WTC11 (cell line): ENCODE data around the gene KIRREL3. TPM values are rescaled to one million over a fixed set of nuclear protein-coding genes. Genes with fewer than 3 reads are reported as not detected.
A peak's percentile ranks its signal among the peaks of the same experiment; 100 is the strongest.

Experiments
- ATAC-seq: fragments of 200-7000 bp; cut with Tn5 transposase; 2 replicates; pipeline ENCODE4 v1.10.0; 2021; ENCODE audit warnings: mild to moderate bottlenecking, moderate library complexity
- CTCF ChIA-PET: fragments of 300-600 bp; sonication (Branson Sonifier 250); formaldehyde crosslinking; loops from one replicate; lab custom pipeline; 2021; ENCODE audit warnings: antibody characterized with exemption; lab: Charles Lee
- POLR2A ChIA-PET: fragments of 350-600 bp; sonication (Branson Sonifier 250); formaldehyde crosslinking; loops from one replicate; lab custom pipeline; 2021; ENCODE audit warnings: antibody characterized with exemption; lab: Charles Lee
- DNase-seq: peaks from one replicate; pipeline ENCODE4 v3.0.0; 2021; ENCODE audit warnings: low spot score
- H3K27ac Mint-ChIP-seq: 2 replicates; pipeline ENCODE4 v1.8.0; 2021; ENCODE audit warnings: mixed read lengths
- H3K27me3 Mint-ChIP-seq: 2 replicates; pipeline ENCODE4 v1.8.0; 2021; ENCODE audit warnings: low read depth, mild to moderate bottlenecking, moderate library complexity, mixed read lengths
- H3K36me3 Mint-ChIP-seq: 2 replicates; pipeline ENCODE4 v1.8.0; 2021; ENCODE audit warnings: mixed read lengths
- H3K4me1 Mint-ChIP-seq: 2 replicates; pipeline ENCODE4 v1.8.0; 2022; ENCODE audit warnings: mixed read lengths
- H3K4me3 Mint-ChIP-seq: 2 replicates; pipeline ENCODE4 v1.8.0; 2021; ENCODE audit warnings: mild to moderate bottlenecking, moderate library complexity, mixed read lengths
- H3K9me3 Mint-ChIP-seq: 2 replicates; pipeline ENCODE4 v1.8.0; 2021; ENCODE audit warnings: mixed read lengths
- AR ChIP-seq: fragments of 250-450 bp; sonication (Bioruptor Pico); IDR thresholded peaks from 2 replicates; pipeline ENCODE4 v1.9.0; 2021; ENCODE audit warnings: mild to moderate bottlenecking
- CTCF ChIP-seq: fragments of 200-600 bp; IDR thresholded peaks from 2 replicates; pipeline ENCODE4 v1.8.0; 2022; ENCODE audit warnings: antibody characterized with exemption
- ETV6 ChIP-seq: sonication (generic); formaldehyde crosslinking; IDR thresholded peaks from 2 replicates; pipeline ENCODE4 v1.8.1; 2022; ENCODE audit warnings: mild to moderate bottlenecking, missing genetic modification reagents
- FOXK1 ChIP-seq: sonication (generic); formaldehyde crosslinking; IDR thresholded peaks from 2 replicates; pipeline ENCODE4 v1.8.0; 2022; ENCODE audit warnings: mild to moderate bottlenecking, moderate library complexity, missing genetic modification reagents
- GTF2I ChIP-seq: fragments of 250-450 bp; sonication (Bioruptor Pico); conservative IDR thresholded peaks from 2 replicates; pipeline ENCODE4 v1.4.0; 2021; ENCODE audit warnings: mild to moderate bottlenecking
- HMGA2 ChIP-seq: fragments of 250-450 bp; sonication (Bioruptor Pico); IDR thresholded peaks from 2 replicates; pipeline ENCODE4 v1.4.0; 2021; ENCODE audit warnings: mild to moderate bottlenecking, moderate library complexity
- JAZF1 ChIP-seq: fragments of 250-450 bp; sonication (Bioruptor Pico); IDR thresholded peaks from 2 replicates; pipeline ENCODE4 v1.9.0; 2021; ENCODE audit warnings: moderate library complexity, mild to moderate bottlenecking, inconsistent platforms
- JUN ChIP-seq: sonication (generic); formaldehyde crosslinking; IDR thresholded peaks from 2 replicates; pipeline ENCODE4 v1.8.0; 2023; ENCODE audit warnings: mild to moderate bottlenecking, missing genetic modification reagents
- MAX ChIP-seq: sonication (generic); formaldehyde crosslinking; IDR thresholded peaks from 2 replicates; pipeline ENCODE4 v1.8.0; 2022; ENCODE audit warnings: mild to moderate bottlenecking, missing genetic modification reagents
- MYBL2 ChIP-seq: sonication (generic); formaldehyde crosslinking; IDR thresholded peaks from 2 replicates; pipeline ENCODE4 v1.8.1; 2023; ENCODE audit warnings: mild to moderate bottlenecking, moderate library complexity, missing genetic modification reagents
- NR1H2 ChIP-seq: sonication (generic); formaldehyde crosslinking; IDR thresholded peaks from 2 replicates; pipeline ENCODE4 v1.9.0; 2021; ENCODE audit warnings: mild to moderate bottlenecking, moderate library complexity, missing genetic modification reagents
- PRRX2 ChIP-seq: fragments of 250-450 bp; sonication (Bioruptor Pico); IDR thresholded peaks from 2 replicates; pipeline ENCODE4 v1.8.0; 2021; ENCODE audit warnings: mild to moderate bottlenecking
- TCF7 ChIP-seq: sonication (generic); formaldehyde crosslinking; IDR thresholded peaks from 2 replicates; pipeline ENCODE4 v1.8.0; 2022; ENCODE audit warnings: mild to moderate bottlenecking, low read depth, missing genetic modification reagents, moderate library complexity
- USF2 ChIP-seq: sonication (generic); formaldehyde crosslinking; IDR thresholded peaks from 2 replicates; pipeline ENCODE4 v1.8.1; 2023; ENCODE audit warnings: mild to moderate bottlenecking, missing genetic modification reagents, moderate library complexity
- ZNF232 ChIP-seq: sonication (generic); formaldehyde crosslinking; IDR thresholded peaks from 2 replicates; pipeline ENCODE4 v1.8.0; 2022; ENCODE audit warnings: mild to moderate bottlenecking, missing genetic modification reagents
- ZNF263 ChIP-seq: sonication (generic); formaldehyde crosslinking; IDR thresholded peaks from 2 replicates; pipeline ENCODE4 v1.8.1; 2022; ENCODE audit warnings: low read depth, mild to moderate bottlenecking, moderate library complexity, missing genetic modification reagents
- total RNA-seq: library from RNA; stranded (reverse); gene quantifications from 3 replicates; pipeline ENCODE4 v1.2.3, GENCODE V29; 2021

KIRREL3 gene
- total RNA-seq, 1 experiment from 2014 or later, result 0.59 TPM

GRCh38 chr11:126385991-126386728 is 614.4 kb downstream of the KIRREL3 start:
- Mint-ChIP-seq H3K4me1 (peaks cover 16% of the 10 kb centered on the region), H3K9me3 (no peaks in the 10 kb centered on the region), H3K27ac (peak overlapping the region; percentile 80; the same call in 1 of the 2 replicates), H3K36me3 (no peaks in the 10 kb centered on the region), H3K4me3 (no peak overlapping the region), H3K27me3 (no peaks in the 10 kb centered on the region)
- ATAC-seq, result no peak
- ChIA-PET POLR2A (no interaction called here), CTCF (interaction anchor here (1.0 kb wide), 1 partner anchor 75 kb away, joined by 3 read pairs; no protein-coding TSS in a partner anchor)
- TF ChIP-seq AR (CRISPR knock-in tag) (no peak), MYBL2 (no peak), NR1H2 (CRISPR knock-in tag) (no peak)
- no peak for DNase-seq

- CTCF ChIA-PET, result no interaction called here
- H3K36me3 Mint-ChIP-seq, result no peaks in the 10 kb centered on the region
- no peak for ATAC-seq
- no peak overlapping the region for H3K4me3 Mint-ChIP-seq
- H3K4me1 Mint-ChIP-seq, result peaks cover 14% of the 10 kb centered on the region
- H3K27ac Mint-ChIP-seq, result no peak overlapping the region; the same call in 1 of the 2 replicates
- H3K27me3 Mint-ChIP-seq, result no peaks in the 10 kb centered on the region
- no peaks in the 10 kb centered on the region for H3K9me3 Mint-ChIP-seq
- TF ChIP-seq JAZF1 (CRISPR knock-in tag) (no peak), HMGA2 (no peak), ETV6 (no peak), CTCF (no peak), AR (CRISPR knock-in tag) (no peak)
- TF ChIP-seq, all 79 proteins: peak for 0
- POLR2A ChIA-PET, result no interaction called here
- DNase-seq, result no peak
Observed at GRCh38 chr11:126384449-126385070, 616.0 kb downstream of the KIRREL3 start.

GRCh38 chr11:126383339-126384335 is 616.9 kb downstream of the KIRREL3 start:
- Mint-ChIP-seq H3K9me3 (no peaks in the 10 kb centered on the region), H3K27ac (no peak overlapping the region; the same call in 1 of the 2 replicates), H3K27me3 (no peaks in the 10 kb centered on the region), H3K4me1 (peaks cover 14% of the 10 kb centered on the region), H3K4me3 (no peak overlapping the region), H3K36me3 (no peaks in the 10 kb centered on the region)
- POLR2A ChIA-PET, result no interaction called here
- CTCF ChIA-PET, result interaction anchor here (0.9 to 1.1 kb wide), 2 partner anchors 9 to 20 kb away, joined by 3 read pairs; no protein-coding TSS in a partner anchor
- peak; percentile 40 for ATAC-seq
- no peak for DNase-seq
- TF ChIP-seq JUN (CRISPR knock-in tag) (no peak), FOXK1 (CRISPR knock-in tag) (no peak), GTF2I (CRISPR knock-in tag) (no peak), USF2 (CRISPR knock-in tag) (no peak), ZNF232 (CRISPR knock-in tag) (no peak), MAX (CRISPR knock-in tag) (no peak), AR (CRISPR knock-in tag) (no peak), TCF7 (CRISPR knock-in tag) (no peak), PRRX2 (no peak), ZNF263 (no peak)
